ENCODE data around the gene KCNJ13.
"Not testable (repeated sequence)": the region's sequence is repeated elsewhere in the genome, so short reads cannot be mapped to it uniquely, and the experiment has no call there.

KCNJ13 gene

GRCh38 chr2:232761301-232761907 is 15.0 kb downstream of the KCNJ13 start:
- no peak for DNase-seq (ENCODE audit: low read depth)

DNA sequence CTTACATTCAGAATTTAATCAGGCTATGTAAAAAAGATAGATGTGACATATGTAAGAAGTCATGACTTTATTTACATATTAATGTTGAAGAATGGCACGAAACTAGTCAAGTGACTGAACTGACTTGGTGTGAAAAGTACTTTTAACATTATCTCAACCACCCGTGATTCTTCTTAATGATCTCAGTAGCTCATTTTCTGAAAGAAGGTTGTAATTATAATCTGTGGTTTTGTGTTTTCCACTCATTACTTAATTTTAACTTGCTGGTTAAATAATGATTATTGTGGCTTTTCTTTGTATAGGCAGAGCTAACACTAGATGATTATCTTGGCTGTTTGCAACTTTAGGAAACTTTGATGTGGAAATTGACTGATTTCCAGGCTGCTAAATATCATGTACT is 18.5 kb downstream of the KCNJ13 start:
- no peak for DNase-seq (ENCODE audit: low read depth)

GRCh38 chr2:232750135-232750671 is 26.2 kb downstream of the KCNJ13 start:
- DNase-seq (ENCODE audit: low read depth): no peak

- no peak for DNase-seq (ENCODE audit: low read depth)
Measured at GRCh38 chr2:232749331-232749730, 27.0 kb downstream of the KCNJ13 start.

GRCh38 chr2:232748038-232748437 is 28.3 kb downstream of the KCNJ13 start:
- no peak for DNase-seq (ENCODE audit: low read depth)

DNA sequence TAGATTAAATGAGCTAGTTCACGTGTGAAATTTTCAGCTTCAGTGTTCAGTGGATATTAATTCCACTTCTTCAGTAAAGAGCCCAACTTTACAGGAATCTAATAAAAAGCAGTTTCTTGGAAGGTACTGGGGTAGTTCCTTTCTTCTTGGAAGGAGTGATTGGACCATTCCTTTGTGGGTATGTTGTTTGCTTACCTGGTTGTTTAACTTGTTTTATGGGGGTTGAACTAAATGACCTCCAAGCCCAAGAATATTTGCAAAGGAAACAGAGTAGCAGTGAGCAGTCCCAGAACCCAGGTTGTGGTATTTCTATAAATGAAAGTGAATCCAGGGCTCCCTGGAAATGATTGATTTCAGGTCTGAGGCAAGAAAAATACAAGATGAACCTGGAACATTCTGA is 31.4 kb downstream of the KCNJ13 start:
- DNase-seq (ENCODE audit: low read depth): no peak

DNA sequence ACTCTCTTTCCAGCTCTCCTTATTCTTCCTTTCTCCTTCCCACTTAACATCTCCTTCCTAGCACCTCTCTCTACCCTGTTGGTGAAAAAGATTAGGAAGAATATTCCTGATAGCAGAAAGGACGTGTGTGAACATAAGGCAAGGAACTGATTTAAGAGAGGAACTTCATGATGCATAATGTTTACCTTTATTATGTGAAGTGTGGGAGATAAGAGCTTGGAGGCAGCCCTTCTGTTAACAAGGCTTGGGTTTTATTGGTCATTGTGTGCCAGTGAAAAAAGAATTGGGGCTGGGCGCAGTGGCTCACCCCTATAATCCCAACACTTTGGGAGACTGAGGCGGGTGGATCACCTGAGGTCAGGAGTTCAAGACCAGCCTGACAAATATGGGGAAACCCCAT is 34.4 kb downstream of the KCNJ13 start:
- no peak for DNase-seq (ENCODE audit: low read depth)

- DNase-seq (ENCODE audit: low read depth): no peak
Measured at GRCh38 chr2:232741294-232741693, 35.1 kb downstream of the KCNJ13 start.

DNA sequence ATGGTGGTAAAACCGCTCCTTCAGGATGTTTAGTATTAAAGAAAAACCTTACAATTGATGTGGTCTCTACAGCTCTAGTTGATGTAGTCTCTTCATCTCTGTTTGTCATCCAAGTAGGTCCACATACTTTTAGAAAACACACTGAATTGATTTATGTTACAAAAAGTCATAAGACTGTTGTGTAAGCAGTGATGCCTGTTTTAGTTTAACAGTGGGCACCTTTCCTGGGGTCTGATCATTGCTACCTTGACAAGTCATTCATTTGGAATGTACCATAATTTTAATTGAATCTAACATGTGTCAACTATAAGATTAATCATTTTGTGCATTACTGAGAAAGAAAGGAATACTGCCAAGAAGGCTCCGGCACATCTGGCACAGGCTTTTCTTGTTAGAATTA is 44.9 kb downstream of the KCNJ13 start:
- DNase-seq (ENCODE audit: low read depth): no peak

DNA sequence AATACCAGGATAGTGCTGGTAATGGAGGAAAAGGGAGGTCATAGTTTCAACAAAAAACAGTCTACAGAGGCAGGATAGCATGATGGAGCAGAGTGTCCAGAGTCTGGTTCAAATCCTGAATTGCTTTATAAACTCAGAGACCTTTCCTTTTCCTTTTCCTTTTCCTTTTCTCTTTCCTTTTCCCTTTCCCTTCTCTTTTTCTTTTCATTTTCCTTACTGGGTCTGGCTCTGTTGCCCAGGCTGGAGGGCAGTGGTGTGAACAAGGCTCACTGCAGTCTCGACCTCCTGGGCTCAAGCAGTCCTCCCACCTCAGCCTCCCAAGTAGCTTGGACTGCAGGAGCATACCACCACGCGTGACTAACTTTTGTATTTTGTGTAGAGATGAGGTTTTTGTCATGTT is 47.6 kb downstream of the KCNJ13 start:
- no peak for DNase-seq (ENCODE audit: low read depth)

GRCh38 chr2:232723027-232723426 is 53.3 kb downstream of the KCNJ13 start:
- no peak for DNase-seq (ENCODE audit: low read depth)

DNA sequence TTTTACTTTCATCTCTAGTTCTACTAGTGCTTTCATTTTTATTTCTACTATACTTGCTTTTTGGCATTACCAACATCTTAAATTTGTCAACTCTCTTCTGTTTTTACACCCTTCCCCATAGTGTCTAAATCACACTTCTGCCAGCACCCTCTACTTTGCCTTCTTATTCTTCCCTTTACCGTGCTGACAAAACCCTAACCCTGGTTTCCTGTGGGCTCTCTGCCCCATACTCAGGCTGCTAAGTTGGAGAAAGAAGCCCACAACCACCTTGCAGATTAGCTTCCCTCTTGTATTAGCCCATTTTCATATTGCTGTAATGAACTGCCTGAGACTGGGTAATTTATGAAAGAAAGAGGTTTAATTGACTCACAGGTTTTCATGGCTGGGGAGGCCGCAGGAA is 54.5 kb downstream of the KCNJ13 start:
- no peak for DNase-seq (ENCODE audit: low read depth)

DNA sequence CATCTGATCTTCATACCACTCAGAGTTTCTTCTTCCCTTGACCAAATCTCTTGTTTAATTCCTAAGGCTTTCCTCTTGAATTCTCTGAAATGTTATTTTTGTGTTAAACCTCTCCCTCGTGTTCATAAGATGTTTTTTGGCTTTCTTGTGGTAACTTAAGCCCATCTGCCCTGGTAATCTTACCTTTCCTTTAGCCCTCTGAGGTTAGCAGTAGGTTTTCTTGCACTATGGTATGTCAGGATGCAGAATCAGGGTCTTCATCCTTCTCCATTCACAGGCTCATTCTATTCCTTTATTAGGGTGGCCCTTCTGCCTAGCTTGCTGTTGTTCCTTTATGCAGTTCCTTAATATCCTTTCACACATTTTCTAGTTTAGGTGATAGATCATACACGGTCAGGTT is 55.1 kb downstream of the KCNJ13 start:
- DNase-seq (ENCODE audit: low read depth): no peak

- not testable (repeated sequence) for DNase-seq (ENCODE audit: low read depth)
Measured at GRCh38 chr2:232720056-232720455, 56.3 kb downstream of the KCNJ13 start.
